ENCODE data around the gene TSNAXIP1.

- no peak for TF ChIP-seq CTCF (IDR thresholded peaks at IDR 0.05)
- no peak for TF ChIP-seq POLR2A (IDR thresholded peaks at IDR 0.05)
These were observed 42.5 kb upstream of the TSNAXIP1 start for GRCh38 chr16:67764158-67764667.

All from upper lobe of left lung (tissue), 4 donors.